Trophoblast cell (in vitro differentiated cells and primary cell): Measurements from ENCODE around the gene GPR37L1.

Source experiments
- DNase-seq, 2 donors: peaks; one replicate each; pipeline ENCODE4 v3.0.0-alpha.2; 2016
- H2AFZ ChIP-seq: 2 replicates; pipeline ENCODE4 v1.6.1; 2013; ENCODE audit warnings: low read length, moderate library complexity, mild to moderate bottlenecking; ENCODE audit not compliant: insufficient read depth, poor library complexity
- H2AK5ac ChIP-seq: 2 replicates; pipeline ENCODE4 v1.6.1; 2013; ENCODE audit warnings: mild to moderate bottlenecking, low read length
- H2BK120ac ChIP-seq: 2 replicates; pipeline ENCODE4 v1.6.1; 2013; ENCODE audit warnings: low read length, mild to moderate bottlenecking, moderate library complexity; ENCODE audit not compliant: insufficient read depth, poor library complexity
- H2BK12ac ChIP-seq: 2 replicates; pipeline ENCODE4 v1.6.1; 2013; ENCODE audit warnings: mild to moderate bottlenecking, low read length, moderate library complexity
- H2BK5ac ChIP-seq: 2 replicates; pipeline ENCODE4 v1.6.1; 2013; ENCODE audit warnings: low read length, low read depth, moderate library complexity, mild to moderate bottlenecking; ENCODE audit not compliant: poor library complexity
- H3K14ac ChIP-seq: 2 replicates; pipeline ENCODE4 v1.6.1; 2013; ENCODE audit warnings: mild to moderate bottlenecking, low read length
- H3K18ac ChIP-seq: 2 replicates; pipeline ENCODE4 v1.6.1; 2013; ENCODE audit warnings: mild to moderate bottlenecking, low read length
- H3K23ac ChIP-seq: 2 replicates; pipeline ENCODE4 v1.6.1; 2013; ENCODE audit warnings: low read length
- H3K27ac ChIP-seq: 2 replicates; pipeline ENCODE4 v1.5.1; 2013; ENCODE audit warnings: low read depth, mild to moderate bottlenecking, inconsistent platforms, low read length, moderate library complexity
- H3K27me3 ChIP-seq: 2 replicates; pipeline ENCODE4 v1.6.1; 2013; ENCODE audit warnings: inconsistent platforms, mild to moderate bottlenecking, low read length, moderate library complexity; ENCODE audit not compliant: insufficient read depth
- H3K36me3 ChIP-seq, 2 experiments: 1 replicate in 1 of 2; 2 replicates in 1 of 2; pipeline ENCODE4 v1.6.1; 2013; ENCODE audit warnings: low read length in 2 of 2, mild to moderate bottlenecking in 2 of 2, moderate library complexity in 1 of 2; ENCODE audit not compliant: insufficient read depth in 2 of 2, control insufficient read depth in 1 of 2
- H3K4ac ChIP-seq: 2 replicates; pipeline ENCODE4 v1.6.1; 2013; ENCODE audit warnings: low read depth, mild to moderate bottlenecking, low read length, moderate library complexity
- H3K4me1 ChIP-seq, 2 experiments: 1 replicate in 1 of 2; 2 replicates in 1 of 2; pipeline ENCODE4 v1.6.1; 2013; ENCODE audit warnings: low read length in 2 of 2, mild to moderate bottlenecking in 2 of 2, moderate library complexity in 1 of 2; ENCODE audit not compliant: insufficient read depth in 2 of 2, control insufficient read depth in 1 of 2
- H3K4me2 ChIP-seq: 2 replicates; pipeline ENCODE4 v1.6.1; 2013; ENCODE audit warnings: inconsistent platforms, mild to moderate bottlenecking, low read length, moderate library complexity
- H3K4me3 ChIP-seq: 2 replicates; pipeline ENCODE4 v1.5.1; 2013; ENCODE audit warnings: mild to moderate bottlenecking, low read depth, low read length, inconsistent platforms
- H3K79me1 ChIP-seq: one replicate; pipeline ENCODE4 v1.6.1; 2013; ENCODE audit warnings: low read length
- H3K79me2 ChIP-seq: 2 replicates; pipeline ENCODE4 v1.6.1; 2013; ENCODE audit warnings: low read length, mild to moderate bottlenecking; ENCODE audit not compliant: control insufficient read depth, insufficient read depth, poor library complexity
- H3K9ac ChIP-seq: 2 replicates; pipeline ENCODE4 v1.6.1; 2013; ENCODE audit warnings: mild to moderate bottlenecking, low read length
- H3K9me3 ChIP-seq: 2 replicates; pipeline ENCODE4 v1.6.1; 2013; ENCODE audit warnings: low read depth, mild to moderate bottlenecking, control low read depth, inconsistent platforms, low read length; ENCODE audit not compliant: insufficient read depth
- H4K12ac ChIP-seq: 2 replicates; pipeline ENCODE4 v1.6.1; 2013; ENCODE audit warnings: low read depth, mild to moderate bottlenecking, low read length, moderate library complexity
- H4K8ac ChIP-seq: 2 replicates; pipeline ENCODE4 v1.6.1; 2013; ENCODE audit warnings: low read depth, mild to moderate bottlenecking, low read length, moderate library complexity
- H4K91ac ChIP-seq: one replicate; pipeline ENCODE4 v1.6.1; 2013; ENCODE audit warnings: low read depth, mild to moderate bottlenecking, low read length, moderate library complexity
- WGBS: extraction: QIAGEN DNeasy Blood & Tissue Kit; methylation state at CpG from one replicate; pipeline ENCODE4 v1.1.7; 2013; ENCODE audit warnings: missing lambda C conversion rate; ENCODE audit not compliant: insufficient read length, insufficient coverage; ENCODE audit errors: extremely low coverage; 5-methylcytosine and 5-hydroxymethylcytosine counted together

The GPR37L1 gene

GRCh38 chr1:202125611-202126010 is 2.9 kb downstream of the GPR37L1 start:
- H2BK5ac ChIP-seq = no peak overlapping the region
- H3K36me3 ChIP-seq = no peaks in the 10 kb centered on the region
- no peak overlapping the region for H3K18ac ChIP-seq
- no peaks in the 10 kb centered on the region for H3K79me2 ChIP-seq
- no peak overlapping the region for H2BK120ac ChIP-seq
- no peak overlapping the region for H4K12ac ChIP-seq
- H2AK5ac ChIP-seq = no peak overlapping the region
- no peak overlapping the region for H2BK12ac ChIP-seq
- peaks cover 1% of the 10 kb centered on the region for H3K9me3 ChIP-seq
- H2AFZ ChIP-seq = no peak overlapping the region
- H3K4ac ChIP-seq = no peak overlapping the region
- peaks cover 0 to 3% of the 10 kb centered on the region in 2 experiments for H3K4me1 ChIP-seq
- H4K91ac ChIP-seq = no peak overlapping the region
- H3K27me3 ChIP-seq = no peaks in the 10 kb centered on the region
- DNase-seq = no peak
- no peak overlapping the region for H3K23ac ChIP-seq
- no peak overlapping the region for H3K4me3 ChIP-seq
- H4K8ac ChIP-seq = no peak overlapping the region
- H3K14ac ChIP-seq = no peak overlapping the region
- H3K4me2 ChIP-seq = no peak overlapping the region
- no peak overlapping the region for H3K9ac ChIP-seq
- H3K79me1 ChIP-seq = no peaks in the 10 kb centered on the region
- WGBS = no CpG with 5 or more reads among the region's 8 CpGs
- H3K27ac ChIP-seq = no peak overlapping the region

- peaks cover 1% of the 10 kb centered on the region for H3K9me3 ChIP-seq
- H2BK120ac ChIP-seq = no peak overlapping the region
- H3K4me3 ChIP-seq = no peak overlapping the region
- no peak overlapping the region for H3K14ac ChIP-seq
- H4K8ac ChIP-seq = no peak overlapping the region
- no peak overlapping the region for H3K18ac ChIP-seq
- H2BK5ac ChIP-seq = no peak overlapping the region
- H2AK5ac ChIP-seq = no peak overlapping the region
- WGBS = no CpG with 5 or more reads among the region's 9 CpGs
- no peak for DNase-seq
- H2BK12ac ChIP-seq = no peak overlapping the region
- H4K12ac ChIP-seq = no peak overlapping the region
- H3K27me3 ChIP-seq = no peaks in the 10 kb centered on the region
- no peaks in the 10 kb centered on the region for H3K79me1 ChIP-seq
- no peak overlapping the region for H4K91ac ChIP-seq
- H3K9ac ChIP-seq = no peak overlapping the region
- H2AFZ ChIP-seq = no peak overlapping the region
- no peak overlapping the region for H3K23ac ChIP-seq
- no peak overlapping the region for H3K4me2 ChIP-seq
- H3K79me2 ChIP-seq = no peaks in the 10 kb centered on the region
- peaks cover 0 to 3% of the 10 kb centered on the region in 2 experiments for H3K4me1 ChIP-seq
- no peaks in the 10 kb centered on the region for H3K36me3 ChIP-seq
- H3K4ac ChIP-seq = no peak overlapping the region
- no peak overlapping the region for H3K27ac ChIP-seq
Observed at GRCh38 chr1:202126426-202126825, 3.7 kb downstream of the GPR37L1 start.

- Histone ChIP-seq H3K14ac (no peak overlapping the region), H4K91ac (no peak overlapping the region), H3K79me1 (no peaks in the 10 kb centered on the region), H3K9ac (no peak overlapping the region), H3K27ac (no peak overlapping the region), H3K4me3 (no peak overlapping the region), H4K12ac (no peak overlapping the region), H2AFZ (no peak overlapping the region), H2BK120ac (no peak overlapping the region), H3K4me1 (peaks cover 4 to 5% of the 10 kb centered on the region in 2 experiments), H3K18ac (no peak overlapping the region), H2BK12ac (no peak overlapping the region), H3K36me3 (no peaks in the 10 kb centered on the region), H3K79me2 (no peaks in the 10 kb centered on the region), H2AK5ac (no peak overlapping the region), H3K9me3 (peaks cover 1% of the 10 kb centered on the region), H3K27me3 (no peaks in the 10 kb centered on the region), H4K8ac (no peak overlapping the region), H3K4me2 (no peak overlapping the region), H3K23ac (no peak overlapping the region), H2BK5ac (no peak overlapping the region), H3K4ac (no peak overlapping the region)
- no CpG with 5 or more reads among the region's 6 CpGs for WGBS
- no peak for DNase-seq
Observed at GRCh38 chr1:202127061-202127460, 4.3 kb downstream of the GPR37L1 start.

GRCh38 chr1:202127836-202128622 is 5.3 kb downstream of the GPR37L1 start:
- Histone ChIP-seq H4K91ac (no peak overlapping the region), H4K8ac (no peak overlapping the region), H3K18ac (no peak overlapping the region), H3K79me1 (no peaks in the 10 kb centered on the region), H2BK5ac (no peak overlapping the region), H3K27ac (no peak overlapping the region), H2AK5ac (no peak overlapping the region), H2BK12ac (no peak overlapping the region), H3K4me2 (no peak overlapping the region), H3K27me3 (no peaks in the 10 kb centered on the region), H3K9me3 (peaks cover 1% of the 10 kb centered on the region), H4K12ac (no peak overlapping the region), H3K36me3 (peaks cover 2 to 3% of the 10 kb centered on the region in 2 experiments), H2AFZ (no peak overlapping the region), H3K4ac (no peak overlapping the region), H3K23ac (no peak overlapping the region), H2BK120ac (no peak overlapping the region), H3K4me1 (peaks cover 12 to 14% of the 10 kb centered on the region in 2 experiments), H3K4me3 (no peak overlapping the region), H3K14ac (no peak overlapping the region), H3K79me2 (no peaks in the 10 kb centered on the region), H3K9ac (no peak overlapping the region)
- DNase-seq = no peak
- WGBS = no CpG with 5 or more reads among the region's 26 CpGs
